K562 (cell line): ENCODE measurements around the gene HLA-DQB1. TPM values are rescaled to one million over a fixed set of nuclear protein-coding genes. Genes with fewer than 3 reads are reported as not detected.

ENCODE experiments used
- CBX1 ChIP-seq: sonication (generic); IDR thresholded peaks from 2 replicates; pipeline ENCODE4 v1.6.1; 2016; ENCODE audit warnings: antibody characterized with exemption, low read depth, mild to moderate bottlenecking
- ETV6 ChIP-seq, 3 experiments: fragments of 150-350 bp in 1 of 3; sonication (generic) in 1 of 3; formaldehyde crosslinking in 1 of 3; IDR thresholded peaks; 2 replicates each; pipeline versions ENCODE4 v1.6.1 to v1.8.0; 2014 to 2022; ENCODE audit warnings: borderline replicate concordance in 2 of 3, low read depth in 2 of 3, antibody characterized with exemption in 1 of 3, low read length in 1 of 3, mild to moderate bottlenecking in 1 of 3, missing genetic modification reagents in 1 of 3
- KAT8 ChIP-seq: fragments of 450-650 bp; IDR thresholded peaks from 2 replicates; pipeline ENCODE4 v1.6.1; 2016; ENCODE audit warnings: low read depth, mild to moderate bottlenecking
- LARP7 ChIP-seq: fragments of 450-650 bp; IDR thresholded peaks from 2 replicates; pipeline ENCODE4 v1.6.1; 2016
- MIER1 ChIP-seq: fragments of 450-650 bp; IDR thresholded peaks from 2 replicates; pipeline ENCODE4 v1.6.1; 2016; ENCODE audit warnings: antibody characterized with exemption, mild to moderate bottlenecking, low read depth
- SP2 ChIP-seq: IDR thresholded peaks from 2 replicates; pipeline ENCODE4 v1.6.1; 2011; ENCODE audit warnings: mild to moderate bottlenecking, low read depth, low read length, moderate library complexity; ENCODE audit not compliant: poor library complexity, severe bottlenecking; ENCODE audit errors: extremely low read depth
- ZEB2 ChIP-seq: fragments of 450-650 bp; IDR thresholded peaks from 2 replicates; pipeline ENCODE4 v1.6.1; 2016
- polyA plus RNA-seq, 8 experiments: library from polyadenylated mRNA; depleted of rRNA in 4 of 8; stranded (reverse) in 5 of 8; unstranded in 3 of 8; fragments of >200 nt; fragmentation: Nextera tagmentation in 2 of 8; fragmentation: Illumina TruSeq in 1 of 8; extraction: Ambion mirVana in 2 of 8; extraction: Trizol in 1 of 8; gene quantifications; 2 replicates each; pipeline versions ENCODE4 v1.2.1 to v1.2.3, GENCODE V29; 2011 to 2014; ENCODE audit warnings: inconsistent platforms in 1 of 8, missing spikeins in 1 of 8
- total RNA-seq, 7 experiments: library from RNA; depleted of rRNA in 6 of 7; stranded (reverse); fragments of >200 nt in 6 of 7; fragmentation: Illumina TruSeq in 2 of 7; extraction: Trizol in 2 of 7; gene quantifications; 2 replicates each; pipeline versions ENCODE4 v1.2.1 to v1.2.3, GENCODE V29; 2011 to 2021; ENCODE audit warnings: low replicate concordance in 1 of 7
- TF ChIP-seq, protein P1 (sequence below): sonication (generic); formaldehyde crosslinking; IDR thresholded peaks from 2 replicates; pipeline ENCODE4 v1.8.0; 2023; ENCODE audit warnings: mild to moderate bottlenecking, missing genetic modification reagents

The HLA-DQB1 gene
- total and polyA plus RNA-seq, 9 of the 15 experiments (the other 6 are each of a cell fraction or from before 2014, with no cell fraction given) = 0.29 TPM; not detected in 8

GRCh38 chr6:32613475-32613874 lies 53.0 kb downstream of the HLA-DQB1 start (continued):
- TF ChIP-seq ETV6 (IDR thresholded peaks at IDR 0.05; ENCODE audit: borderline replicate concordance in 1 of 2, low read depth in 2 of 2, low read length in 1 of 2) (no peak), ETV6 (CRISPR knock-in tag; IDR thresholded peaks at IDR 0.05; ENCODE audit: borderline replicate concordance) (no peak), CBX1 (no peak), MIER1 (no peak), SP2 (no peak), ZEB2 (no peak), LARP7 (no peak), KAT8 (no peak)
- TF ChIP-seq, protein P1, sequence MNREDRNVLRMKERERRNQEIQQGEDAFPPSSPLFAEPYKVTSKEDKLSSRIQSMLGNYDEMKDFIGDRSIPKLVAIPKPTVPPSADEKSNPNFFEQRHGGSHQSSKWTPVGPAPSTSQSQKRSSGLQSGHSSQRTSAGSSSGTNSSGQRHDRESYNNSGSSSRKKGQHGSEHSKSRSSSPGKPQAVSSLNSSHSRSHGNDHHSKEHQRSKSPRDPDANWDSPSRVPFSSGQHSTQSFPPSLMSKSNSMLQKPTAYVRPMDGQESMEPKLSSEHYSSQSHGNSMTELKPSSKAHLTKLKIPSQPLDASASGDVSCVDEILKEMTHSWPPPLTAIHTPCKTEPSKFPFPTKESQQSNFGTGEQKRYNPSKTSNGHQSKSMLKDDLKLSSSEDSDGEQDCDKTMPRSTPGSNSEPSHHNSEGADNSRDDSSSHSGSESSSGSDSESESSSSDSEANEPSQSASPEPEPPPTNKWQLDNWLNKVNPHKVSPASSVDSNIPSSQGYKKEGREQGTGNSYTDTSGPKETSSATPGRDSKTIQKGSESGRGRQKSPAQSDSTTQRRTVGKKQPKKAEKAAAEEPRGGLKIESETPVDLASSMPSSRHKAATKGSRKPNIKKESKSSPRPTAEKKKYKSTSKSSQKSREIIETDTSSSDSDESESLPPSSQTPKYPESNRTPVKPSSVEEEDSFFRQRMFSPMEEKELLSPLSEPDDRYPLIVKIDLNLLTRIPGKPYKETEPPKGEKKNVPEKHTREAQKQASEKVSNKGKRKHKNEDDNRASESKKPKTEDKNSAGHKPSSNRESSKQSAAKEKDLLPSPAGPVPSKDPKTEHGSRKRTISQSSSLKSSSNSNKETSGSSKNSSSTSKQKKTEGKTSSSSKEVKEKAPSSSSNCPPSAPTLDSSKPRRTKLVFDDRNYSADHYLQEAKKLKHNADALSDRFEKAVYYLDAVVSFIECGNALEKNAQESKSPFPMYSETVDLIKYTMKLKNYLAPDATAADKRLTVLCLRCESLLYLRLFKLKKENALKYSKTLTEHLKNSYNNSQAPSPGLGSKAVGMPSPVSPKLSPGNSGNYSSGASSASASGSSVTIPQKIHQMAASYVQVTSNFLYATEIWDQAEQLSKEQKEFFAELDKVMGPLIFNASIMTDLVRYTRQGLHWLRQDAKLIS (CRISPR knock-in tag) = no peak
